Lung microvascular endothelial cell (primary cell): ENCODE data around the gene DDX41. TPM values are rescaled to one million over a fixed set of nuclear protein-coding genes. Genes with fewer than 3 reads are reported as not detected.
A peak's percentile ranks its signal among the peaks of the same experiment; 100 is the strongest.
"Not testable (repeated sequence)": the region's sequence is repeated elsewhere in the genome, so short reads cannot be mapped to it uniquely, and the experiment has no call there.

Experiments
- DNase-seq, 2 donors: peaks; one replicate each; pipeline versions ENCODE4 v3.0.0 to v3.0.0-alpha.2; 2010; ENCODE audit warnings: low read depth in 2 of 2
- total RNA-seq: library from RNA; depleted of rRNA; stranded (reverse); fragments of >200 nt; gene quantifications from 2 replicates; pipeline ENCODE4 v1.2.1, GENCODE V29; 2014

Gene DDX41
- total RNA-seq, 1 donor from 2014 or later = 64.5 TPM

DNA sequence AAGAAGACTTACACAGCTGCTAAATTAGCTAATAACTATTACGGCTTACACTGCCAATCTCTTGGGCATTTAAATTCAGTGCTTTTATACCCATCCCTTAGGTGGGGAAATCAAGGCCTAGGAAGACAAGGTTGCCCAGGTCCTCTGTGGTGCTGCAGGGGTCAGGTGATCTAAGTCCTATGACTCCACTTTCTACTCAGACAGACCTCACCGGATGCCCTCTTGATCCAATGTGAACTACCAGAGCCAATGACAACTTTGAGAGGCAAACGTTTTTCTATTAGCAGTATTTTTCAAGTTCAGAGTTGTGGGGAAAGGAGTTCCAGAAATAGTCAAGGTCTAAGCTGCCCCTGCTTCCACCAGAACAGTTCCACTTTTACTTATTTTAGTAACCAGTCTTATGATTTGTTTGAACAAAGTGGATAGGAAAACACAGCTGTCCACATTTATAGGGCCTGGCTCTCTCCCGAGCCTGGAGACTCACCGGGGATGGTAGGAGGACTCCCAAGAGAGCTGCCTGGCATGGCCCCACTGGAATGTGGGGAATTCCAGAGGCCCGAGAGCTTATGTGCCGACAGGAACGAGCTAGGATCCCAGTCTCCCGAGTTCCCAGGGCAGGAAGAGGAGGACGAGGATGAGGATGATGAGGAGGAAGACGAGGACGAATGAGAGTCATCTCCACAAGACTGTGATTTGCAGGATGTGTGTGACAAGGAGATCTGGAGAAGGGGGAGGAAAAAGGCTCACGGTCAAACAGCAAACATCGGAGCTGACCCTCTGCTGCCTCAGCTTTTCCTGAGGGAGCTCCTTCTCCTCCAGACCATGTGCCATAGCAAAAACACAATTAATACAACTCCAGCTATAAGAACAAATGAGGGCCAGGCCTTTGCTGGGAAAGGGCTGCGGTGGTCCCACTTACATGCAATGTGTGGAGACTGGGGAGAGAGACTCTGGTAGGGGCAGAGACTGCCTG is 20.9 kb upstream of the DDX41 start:
- DNase-seq = peak; percentile 47 to 85

GRCh38 chr5:177536386-177536785 is 19.6 kb upstream of the DDX41 start:
- DNase-seq = no peak

DNA sequence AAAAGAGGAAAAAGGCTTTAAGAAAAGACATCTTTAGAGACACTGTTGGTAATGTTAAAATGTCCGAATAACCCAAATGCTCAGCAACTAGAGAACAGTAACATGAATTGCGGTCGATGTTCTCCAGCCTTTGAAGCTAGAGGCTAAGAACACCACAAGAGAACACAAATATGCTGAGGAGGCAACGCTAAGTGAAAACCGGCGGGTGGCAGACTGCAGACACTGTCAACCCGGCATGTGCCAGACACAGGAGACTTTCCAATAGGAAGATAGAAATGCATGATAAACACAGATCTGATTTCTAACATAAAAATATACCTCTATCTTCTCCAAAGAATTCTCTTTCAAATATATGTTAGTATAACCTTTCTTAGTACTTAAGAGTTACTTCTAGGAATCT is 18.4 kb upstream of the DDX41 start:
- DNase-seq = no peak

- not testable (repeated sequence) for DNase-seq
Observed at GRCh38 chr5:177534433-177534832, 17.7 kb upstream of the DDX41 start.

DNA sequence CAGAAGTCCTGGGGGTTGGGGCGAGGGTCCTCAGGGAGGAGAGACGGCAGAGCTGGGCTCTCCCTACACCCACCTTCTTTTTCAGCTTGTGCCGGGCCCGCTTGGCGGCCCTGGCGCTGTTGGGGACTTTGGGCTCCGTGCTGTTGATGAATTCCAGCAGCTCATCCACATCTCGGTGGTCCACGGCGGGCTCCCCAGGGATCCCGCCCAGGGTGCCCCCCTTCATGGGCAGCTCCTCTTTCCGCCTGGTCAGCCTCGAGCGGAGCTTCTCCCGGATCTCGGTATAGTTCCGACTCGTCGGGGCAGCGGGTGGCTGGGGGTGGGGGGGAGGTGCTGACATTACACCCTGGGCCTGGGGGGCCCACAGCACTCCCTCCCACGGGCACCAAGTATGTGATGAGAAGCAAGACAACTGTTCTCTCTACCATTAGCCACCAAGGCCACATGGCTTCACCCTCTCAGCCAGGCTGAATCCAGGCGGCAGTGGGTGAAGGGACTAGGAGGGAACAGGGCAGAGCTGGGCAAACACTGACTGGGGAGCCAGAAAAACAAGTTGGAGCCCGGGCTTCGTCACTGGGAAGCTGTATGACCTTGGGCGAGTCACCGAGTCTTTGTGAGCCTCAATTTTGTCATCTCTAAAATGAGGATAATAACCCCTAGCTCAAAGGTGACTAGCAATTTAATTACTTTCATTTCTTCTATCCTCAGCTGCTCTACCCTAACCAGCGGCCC is 14.6 kb upstream of the DDX41 start:
- DNase-seq = no peak

GRCh38 chr5:177530638-177531037 is 13.9 kb upstream of the DDX41 start:
- no peak for DNase-seq

DNA sequence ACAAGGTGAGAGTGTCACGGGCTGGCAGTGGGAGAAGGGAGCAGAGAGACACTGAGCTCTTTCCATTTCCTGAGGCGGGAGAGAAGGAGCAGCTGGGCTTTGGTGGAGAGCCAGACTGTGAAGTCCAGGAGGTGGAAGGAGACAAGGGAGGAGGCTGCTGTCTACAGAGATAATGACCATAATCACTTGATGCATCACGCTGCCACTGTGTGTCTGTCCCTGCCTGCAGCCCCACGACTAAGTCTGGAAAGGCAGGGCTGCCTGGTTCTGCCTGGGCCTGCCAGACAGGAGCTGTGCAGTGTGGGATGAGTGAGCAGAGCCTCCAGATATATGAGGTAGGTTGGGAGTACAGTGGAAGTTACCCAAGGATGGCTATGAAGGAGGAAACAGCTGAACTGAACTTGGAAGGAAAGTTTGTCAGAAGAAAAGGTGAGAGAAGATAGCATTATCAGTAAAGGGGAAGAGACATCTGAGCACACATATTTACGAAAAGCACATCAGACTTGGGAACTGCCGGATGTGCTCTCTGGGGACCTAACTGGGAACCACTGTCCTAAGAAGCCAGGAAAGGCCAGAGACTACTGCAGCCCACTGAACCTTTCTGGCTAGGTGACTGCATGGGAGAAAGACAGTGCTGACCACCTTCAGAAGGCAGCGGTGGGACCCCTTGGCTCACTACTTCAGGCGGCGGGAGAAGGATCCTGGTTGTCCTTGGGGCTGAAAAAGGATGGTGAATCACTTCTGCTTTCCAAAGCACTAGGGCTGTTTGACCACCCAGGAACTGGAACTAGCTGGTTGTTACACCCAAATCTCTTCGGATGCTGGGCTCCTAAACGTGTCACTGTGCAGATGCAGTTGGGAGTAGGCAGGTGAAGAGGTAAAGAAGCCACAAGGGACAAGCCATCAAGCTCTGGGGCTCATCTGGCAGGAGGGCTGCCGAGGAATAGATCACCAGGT is 12.8 kb upstream of the DDX41 start:
- DNase-seq = no peak

GRCh38 chr5:177528631-177529030 is 11.9 kb upstream of the DDX41 start:
- no peak for DNase-seq

DNA sequence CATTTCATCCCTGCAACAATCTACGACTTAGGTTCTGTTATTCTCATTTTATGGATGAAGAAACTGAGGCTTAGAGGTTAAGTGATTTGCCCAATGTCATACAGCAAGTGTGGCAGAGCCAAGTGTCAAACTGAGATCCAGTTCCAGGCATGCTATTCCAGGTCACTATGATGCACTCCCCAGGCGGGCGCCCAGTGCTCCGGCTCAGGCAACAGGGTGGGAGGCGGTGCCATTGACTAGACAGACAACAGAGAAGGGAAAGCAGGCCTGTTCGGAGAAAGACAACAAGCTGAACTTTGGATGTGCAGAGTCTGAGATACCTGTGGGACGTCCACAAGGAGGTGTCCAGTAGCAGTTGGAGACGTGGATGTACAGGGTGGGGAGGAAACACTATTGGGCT is 10.8 kb upstream of the DDX41 start:
- no peak for DNase-seq

DNA sequence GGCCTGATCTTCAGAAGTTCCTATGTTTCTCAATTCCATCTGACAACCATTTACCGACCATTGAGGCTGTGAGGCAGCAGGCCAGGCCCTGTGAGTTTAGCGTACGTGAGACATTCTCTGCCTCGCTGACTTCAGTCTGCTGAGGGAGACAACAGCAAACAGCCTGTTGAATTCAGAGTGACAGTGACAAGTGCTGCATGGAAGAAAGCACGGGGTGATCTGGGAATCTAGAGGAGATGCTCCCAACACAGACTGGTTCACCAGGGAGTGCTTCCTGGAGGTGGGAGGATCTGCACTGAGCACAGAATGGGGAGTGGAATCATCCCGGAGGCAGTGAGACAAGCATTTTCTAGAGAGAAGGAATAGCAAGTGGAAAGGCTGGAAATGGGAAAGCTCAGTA is 10.0 kb upstream of the DDX41 start:
- no peak for DNase-seq

- no peak for DNase-seq
Observed at GRCh38 chr5:177526191-177526590, 9.4 kb upstream of the DDX41 start.

GRCh38 chr5:177524941-177525655 is 8.3 kb upstream of the DDX41 start:
- no peak for DNase-seq

DNA sequence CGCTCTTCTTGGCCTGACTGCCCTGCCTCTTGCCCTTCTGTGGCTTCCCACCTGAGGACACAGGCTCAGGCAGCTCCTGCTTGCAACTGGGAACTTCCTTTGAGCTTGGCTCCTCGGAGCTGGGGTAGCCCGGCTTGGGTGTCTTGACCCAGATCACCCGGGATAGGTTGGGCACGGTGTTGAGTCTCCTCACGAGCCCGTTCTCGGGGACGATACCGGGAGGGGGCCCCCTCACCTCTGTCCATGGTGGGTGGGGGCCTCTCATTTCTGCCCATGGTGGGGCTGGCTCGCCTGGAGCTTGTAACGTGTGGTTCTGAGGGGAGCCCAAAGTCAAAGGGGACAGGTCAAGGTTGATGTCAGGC is 7.8 kb upstream of the DDX41 start:
- no peak for DNase-seq

GRCh38 chr5:177523711-177524538 is 7.2 kb upstream of the DDX41 start:
- no peak for DNase-seq

GRCh38 chr5:177520916-177521513 is 4.3 kb upstream of the DDX41 start:
- DNase-seq = peak in 1 of 2 donors; percentile 21

DNA sequence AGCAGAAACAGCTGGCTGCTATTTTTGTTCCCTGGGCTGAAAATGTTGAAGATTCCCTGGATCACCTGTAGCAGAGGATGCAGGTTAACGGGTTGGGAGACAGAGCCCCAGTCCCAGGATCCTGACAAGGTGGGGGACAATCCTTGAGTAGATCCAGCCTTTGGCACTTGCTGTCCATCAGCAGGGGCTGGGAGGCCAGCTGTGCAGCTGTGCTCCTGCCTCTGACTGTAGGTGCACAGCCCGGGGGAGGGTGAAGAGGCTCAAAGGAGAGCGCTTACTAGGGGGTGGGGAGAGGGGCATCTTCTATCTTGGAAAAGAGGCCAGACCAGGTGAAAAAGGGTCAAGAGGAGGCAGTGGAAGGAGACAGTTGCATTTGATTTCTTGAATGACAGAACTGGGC is 3.5 kb upstream of the DDX41 start:
- no peak for DNase-seq

DNA sequence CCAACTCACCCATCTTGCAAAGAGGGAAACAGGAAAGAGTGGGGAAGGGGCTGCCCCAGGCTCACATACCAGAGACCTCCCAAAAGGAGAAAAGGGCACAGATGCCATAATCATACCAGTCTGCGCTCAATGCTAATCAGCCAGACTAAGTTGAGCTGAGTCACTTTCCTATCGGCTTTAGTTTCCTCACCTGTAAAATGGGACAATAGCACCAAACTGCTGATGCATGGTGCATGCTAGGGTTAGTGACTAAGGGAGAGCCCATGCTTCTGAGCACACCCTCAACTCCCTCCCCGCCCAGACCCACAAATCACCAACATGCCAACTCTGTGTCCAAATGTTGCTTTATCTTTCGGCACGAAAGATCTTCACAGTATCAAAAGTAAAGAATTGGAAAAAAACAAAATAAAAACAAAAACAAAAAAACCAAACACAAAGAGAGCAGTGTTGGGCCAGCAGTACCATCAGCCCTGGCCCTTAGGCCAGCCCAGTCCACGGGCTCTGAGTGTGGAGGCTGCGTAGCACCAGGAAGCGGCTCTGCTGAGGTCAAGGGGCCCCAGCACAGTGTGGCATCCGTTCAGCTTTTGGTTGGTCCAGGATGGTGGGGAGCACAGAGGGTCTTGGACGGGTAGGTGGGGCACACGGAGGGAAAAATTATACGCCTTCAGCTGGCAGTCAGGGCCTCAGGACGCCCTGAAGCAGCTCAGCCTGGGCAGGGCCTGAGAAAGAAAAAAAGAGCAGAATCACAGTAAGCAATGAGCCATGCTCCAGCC is 2.9 kb upstream of the DDX41 start:
- no peak for DNase-seq

- DNase-seq = no peak
Observed at GRCh38 chr5:177515580-177515979, 1.2 kb downstream of the DDX41 start.

DNA sequence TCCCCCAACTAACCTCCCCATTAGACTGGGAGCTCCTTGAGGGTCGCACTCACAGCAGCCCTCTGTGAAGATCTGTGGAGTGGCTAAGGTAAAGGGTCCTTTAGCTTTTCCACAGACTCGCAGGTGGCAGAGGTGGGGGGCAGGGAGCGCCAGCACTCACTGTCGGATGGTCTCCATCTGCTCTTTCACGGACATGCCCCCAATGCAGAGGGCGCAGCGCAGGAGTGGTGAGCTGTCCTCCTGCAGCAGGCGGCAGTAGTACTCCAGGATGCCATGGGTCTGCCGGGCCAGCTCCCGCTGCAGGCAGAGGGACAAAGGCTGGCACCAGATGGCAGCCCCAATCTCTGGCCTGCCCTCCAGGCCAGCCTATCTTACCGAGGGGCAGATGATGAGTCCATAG is 2.2 kb downstream of the DDX41 start:
- no peak for DNase-seq
